WTC11 (cell line): ENCODE data around the gene TMPRSS6. TPM values are rescaled to one million over a fixed set of nuclear protein-coding genes. Genes with fewer than 3 reads are reported as not detected.

Source experiments
- ATAC-seq: fragments of 200-7000 bp; cut with Tn5 transposase; 2 replicates; pipeline ENCODE4 v1.10.0; 2021; ENCODE audit warnings: mild to moderate bottlenecking, moderate library complexity
- CTCF ChIA-PET: fragments of 300-600 bp; sonication (Branson Sonifier 250); formaldehyde crosslinking; loops from one replicate; lab custom pipeline; 2021; ENCODE audit warnings: antibody characterized with exemption; lab: Charles Lee
- POLR2A ChIA-PET: fragments of 350-600 bp; sonication (Branson Sonifier 250); formaldehyde crosslinking; loops from one replicate; lab custom pipeline; 2021; ENCODE audit warnings: antibody characterized with exemption; lab: Charles Lee
- DNase-seq: peaks from one replicate; pipeline ENCODE4 v3.0.0; 2021; ENCODE audit warnings: low spot score
- H3K27ac Mint-ChIP-seq: 2 replicates; pipeline ENCODE4 v1.8.0; 2021; ENCODE audit warnings: mixed read lengths
- H3K27me3 Mint-ChIP-seq: 2 replicates; pipeline ENCODE4 v1.8.0; 2021; ENCODE audit warnings: low read depth, mild to moderate bottlenecking, moderate library complexity, mixed read lengths
- H3K36me3 Mint-ChIP-seq: 2 replicates; pipeline ENCODE4 v1.8.0; 2021; ENCODE audit warnings: mixed read lengths
- H3K4me1 Mint-ChIP-seq: 2 replicates; pipeline ENCODE4 v1.8.0; 2022; ENCODE audit warnings: mixed read lengths
- H3K4me3 Mint-ChIP-seq: 2 replicates; pipeline ENCODE4 v1.8.0; 2021; ENCODE audit warnings: mild to moderate bottlenecking, moderate library complexity, mixed read lengths
- H3K9me3 Mint-ChIP-seq: 2 replicates; pipeline ENCODE4 v1.8.0; 2021; ENCODE audit warnings: mixed read lengths
- MXD4 ChIP-seq: fragments of 250-450 bp; sonication (Bioruptor Pico); IDR thresholded peaks from 2 replicates; pipeline ENCODE4 v1.8.0; 2021; ENCODE audit warnings: mild to moderate bottlenecking, moderate library complexity, borderline replicate concordance
- SP1 ChIP-seq: sonication (generic); formaldehyde crosslinking; conservative IDR thresholded peaks from 2 replicates; pipeline ENCODE4 v1.8.1; 2022; ENCODE audit warnings: missing genetic modification reagents
- STAT6 ChIP-seq: sonication (generic); formaldehyde crosslinking; conservative IDR thresholded peaks from 2 replicates; pipeline ENCODE4 v1.8.1; 2023; ENCODE audit warnings: mild to moderate bottlenecking, low read depth, missing genetic modification reagents, moderate library complexity
- TEAD4 ChIP-seq: sonication (generic); formaldehyde crosslinking; IDR thresholded peaks from 2 replicates; pipeline ENCODE4 v1.8.0; 2022; ENCODE audit warnings: mild to moderate bottlenecking, missing genetic modification reagents
- ZNF263 ChIP-seq: sonication (generic); formaldehyde crosslinking; IDR thresholded peaks from 2 replicates; pipeline ENCODE4 v1.8.1; 2022; ENCODE audit warnings: low read depth, mild to moderate bottlenecking, moderate library complexity, missing genetic modification reagents
- ZNF423 ChIP-seq: fragments of 250-450 bp; sonication (Bioruptor Pico); IDR thresholded peaks from 2 replicates; pipeline ENCODE4 v2.1.2; 2022; ENCODE audit warnings: mild to moderate bottlenecking, moderate library complexity
- total RNA-seq: library from RNA; stranded (reverse); gene quantifications from 3 replicates; pipeline ENCODE4 v1.2.3, GENCODE V29; 2021
- TF ChIP-seq, protein P1 (sequence below): fragments of 250-450 bp; sonication (Bioruptor Pico); IDR thresholded peaks from 2 replicates; pipeline ENCODE4 v2.1.2; 2022; ENCODE audit warnings: mild to moderate bottlenecking, moderate library complexity
- TF ChIP-seq, protein P2 (sequence below): sonication (generic); formaldehyde crosslinking; IDR thresholded peaks from 2 replicates; pipeline ENCODE4 v1.8.0; 2022; ENCODE audit warnings: mild to moderate bottlenecking, missing genetic modification reagents
- TF ChIP-seq, protein P3 (sequence below): sonication (generic); formaldehyde crosslinking; IDR thresholded peaks from 2 replicates; pipeline ENCODE4 v1.8.0; 2023; ENCODE audit warnings: mild to moderate bottlenecking, missing genetic modification reagents

TMPRSS6 gene
- total RNA-seq, 1 experiment from 2014 or later: 0.11 TPM

- TF ChIP-seq, protein P1, sequence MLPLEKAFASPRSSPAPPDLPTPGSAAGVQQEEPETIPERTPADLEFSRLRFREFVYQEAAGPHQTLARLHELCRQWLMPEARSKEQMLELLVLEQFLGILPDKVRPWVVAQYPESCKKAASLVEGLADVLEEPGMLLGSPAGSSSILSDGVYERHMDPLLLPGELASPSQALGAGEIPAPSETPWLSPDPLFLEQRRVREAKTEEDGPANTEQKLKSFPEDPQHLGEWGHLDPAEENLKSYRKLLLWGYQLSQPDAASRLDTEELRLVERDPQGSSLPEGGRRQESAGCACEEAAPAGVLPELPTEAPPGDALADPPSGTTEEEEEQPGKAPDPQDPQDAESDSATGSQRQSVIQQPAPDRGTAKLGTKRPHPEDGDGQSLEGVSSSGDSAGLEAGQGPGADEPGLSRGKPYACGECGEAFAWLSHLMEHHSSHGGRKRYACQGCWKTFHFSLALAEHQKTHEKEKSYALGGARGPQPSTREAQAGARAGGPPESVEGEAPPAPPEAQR (CRISPR knock-in tag): no peak
Observed at GRCh38 chr22:37062376-37062675, 47.2 kb downstream of the TMPRSS6 start (continued).

DNA sequence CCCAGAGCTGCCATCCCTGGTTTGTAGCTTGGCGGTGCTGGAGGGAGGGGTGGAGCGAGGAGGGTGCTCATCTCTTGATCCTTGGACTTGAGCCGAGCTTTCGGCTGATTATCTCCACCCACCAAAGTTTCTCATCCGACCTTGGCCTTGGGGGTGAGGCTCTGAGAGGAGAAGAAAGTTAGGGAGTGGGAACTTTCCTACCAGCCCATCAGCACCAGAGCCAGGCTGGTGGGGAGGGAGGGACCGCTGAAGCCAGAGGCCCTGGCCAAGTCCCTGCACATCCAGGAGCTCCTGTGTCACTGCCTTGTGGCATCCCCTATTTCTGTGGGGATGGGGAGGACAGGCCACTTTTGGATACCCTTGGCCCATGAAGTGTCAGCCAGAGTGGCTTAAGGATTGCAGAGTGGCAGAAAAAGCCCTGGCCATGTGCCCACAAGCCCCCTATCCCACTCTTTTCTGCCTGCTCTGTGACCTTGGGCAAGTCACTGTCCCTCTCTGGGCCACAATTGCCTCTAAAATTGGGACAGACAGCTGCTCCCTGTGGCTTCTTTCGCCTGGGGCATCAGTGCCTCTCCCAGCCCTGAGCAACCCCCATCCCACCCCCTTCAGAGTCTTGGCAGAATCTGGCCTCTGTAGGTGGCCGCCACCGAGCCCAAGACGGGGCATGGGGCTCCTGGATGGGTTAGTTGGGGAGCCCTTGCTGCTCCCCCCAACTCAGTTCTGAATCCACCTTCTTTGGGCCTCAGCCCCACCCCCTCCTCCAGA, 47.7 kb downstream of the TMPRSS6 start:
- POLR2A ChIA-PET: no interaction called here
- H3K4me3 Mint-ChIP-seq: no peak overlapping the region
- H3K36me3 Mint-ChIP-seq: peaks cover 6% of the 10 kb centered on the region
- H3K27me3 Mint-ChIP-seq: peaks cover 17% of the 10 kb centered on the region
- peaks cover 17% of the 10 kb centered on the region for H3K4me1 Mint-ChIP-seq
- no peak for ATAC-seq
- no peaks in the 10 kb centered on the region for H3K9me3 Mint-ChIP-seq
- no peak for DNase-seq
- no peak overlapping the region for H3K27ac Mint-ChIP-seq
- TF ChIP-seq SP1 (no peak), MXD4 (CRISPR knock-in tag) (no peak), TEAD4 (CRISPR knock-in tag) (no peak), STAT6 (CRISPR knock-in tag) (no peak), ZNF423 (CRISPR knock-in tag) (no peak)
- TF ChIP-seq, protein P2, sequence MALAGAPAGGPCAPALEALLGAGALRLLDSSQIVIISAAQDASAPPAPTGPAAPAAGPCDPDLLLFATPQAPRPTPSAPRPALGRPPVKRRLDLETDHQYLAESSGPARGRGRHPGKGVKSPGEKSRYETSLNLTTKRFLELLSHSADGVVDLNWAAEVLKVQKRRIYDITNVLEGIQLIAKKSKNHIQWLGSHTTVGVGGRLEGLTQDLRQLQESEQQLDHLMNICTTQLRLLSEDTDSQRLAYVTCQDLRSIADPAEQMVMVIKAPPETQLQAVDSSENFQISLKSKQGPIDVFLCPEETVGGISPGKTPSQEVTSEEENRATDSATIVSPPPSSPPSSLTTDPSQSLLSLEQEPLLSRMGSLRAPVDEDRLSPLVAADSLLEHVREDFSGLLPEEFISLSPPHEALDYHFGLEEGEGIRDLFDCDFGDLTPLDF (CRISPR knock-in tag): no peak
- CTCF ChIA-PET: interaction anchor here (1.0 to 1.6 kb wide), 5 partner anchors 10 to 411 kb away, joined by 3 to 7 read pairs (median 3); partner anchors contain the start of gene KCTD17

DNA sequence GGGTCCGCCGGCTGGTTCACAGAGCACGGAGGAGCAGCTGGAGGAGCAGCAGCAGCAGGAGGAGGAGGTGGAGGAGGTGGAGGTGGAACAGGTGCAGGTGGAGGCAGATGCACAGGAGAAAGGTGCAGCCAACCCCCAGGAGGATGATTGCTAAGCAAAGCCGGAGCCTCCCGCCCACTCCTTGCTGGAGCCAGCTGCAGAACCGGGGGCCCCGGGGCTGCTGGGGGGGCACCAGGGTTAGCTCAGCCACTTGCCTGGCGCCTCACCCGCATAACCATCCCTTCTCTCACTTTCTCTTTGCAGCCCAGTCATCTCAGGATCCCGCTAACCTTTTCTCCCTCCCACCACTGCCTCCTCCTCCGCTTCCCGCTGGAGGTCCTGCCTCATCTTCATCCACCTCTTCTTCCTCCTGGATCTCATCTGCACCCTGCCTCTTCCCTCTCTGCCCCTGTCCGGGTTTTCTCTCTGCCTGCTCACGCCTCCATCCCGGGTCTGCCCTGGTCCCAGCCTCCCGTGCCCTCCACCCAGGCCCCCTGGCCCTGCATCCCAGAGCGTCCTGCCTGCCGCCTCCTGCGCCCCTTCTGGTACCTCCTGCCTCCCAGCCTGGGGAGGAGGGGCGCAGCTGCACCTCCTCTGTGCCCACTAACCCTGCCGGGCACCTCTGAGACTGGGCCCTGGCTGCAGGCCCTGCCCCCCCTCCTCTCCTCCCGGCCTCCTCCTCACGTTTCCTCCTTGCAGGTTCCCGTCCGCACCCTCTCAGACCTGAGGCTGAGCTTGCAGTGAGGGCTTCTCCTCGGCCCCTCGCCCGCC, 48.5 kb downstream of the TMPRSS6 start:
- ChIA-PET CTCF (interaction anchor here (1.0 to 1.4 kb wide), 4 partner anchors 10 to 412 kb away, joined by 3 to 7 read pairs (median 3); partner anchors contain the start of gene KCTD17), POLR2A (no interaction called here)
- TF ChIP-seq, protein P3, sequence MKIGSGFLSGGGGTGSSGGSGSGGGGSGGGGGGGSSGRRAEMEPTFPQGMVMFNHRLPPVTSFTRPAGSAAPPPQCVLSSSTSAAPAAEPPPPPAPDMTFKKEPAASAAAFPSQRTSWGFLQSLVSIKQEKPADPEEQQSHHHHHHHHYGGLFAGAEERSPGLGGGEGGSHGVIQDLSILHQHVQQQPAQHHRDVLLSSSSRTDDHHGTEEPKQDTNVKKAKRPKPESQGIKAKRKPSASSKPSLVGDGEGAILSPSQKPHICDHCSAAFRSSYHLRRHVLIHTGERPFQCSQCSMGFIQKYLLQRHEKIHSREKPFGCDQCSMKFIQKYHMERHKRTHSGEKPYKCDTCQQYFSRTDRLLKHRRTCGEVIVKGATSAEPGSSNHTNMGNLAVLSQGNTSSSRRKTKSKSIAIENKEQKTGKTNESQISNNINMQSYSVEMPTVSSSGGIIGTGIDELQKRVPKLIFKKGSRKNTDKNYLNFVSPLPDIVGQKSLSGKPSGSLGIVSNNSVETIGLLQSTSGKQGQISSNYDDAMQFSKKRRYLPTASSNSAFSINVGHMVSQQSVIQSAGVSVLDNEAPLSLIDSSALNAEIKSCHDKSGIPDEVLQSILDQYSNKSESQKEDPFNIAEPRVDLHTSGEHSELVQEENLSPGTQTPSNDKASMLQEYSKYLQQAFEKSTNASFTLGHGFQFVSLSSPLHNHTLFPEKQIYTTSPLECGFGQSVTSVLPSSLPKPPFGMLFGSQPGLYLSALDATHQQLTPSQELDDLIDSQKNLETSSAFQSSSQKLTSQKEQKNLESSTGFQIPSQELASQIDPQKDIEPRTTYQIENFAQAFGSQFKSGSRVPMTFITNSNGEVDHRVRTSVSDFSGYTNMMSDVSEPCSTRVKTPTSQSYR (CRISPR knock-in tag): no peak
- peak; percentile 42; the same call in 1 of the 2 replicates for TF ChIP-seq ZNF263
- DNase-seq (no peak), ATAC-seq (no peak)
- no peak overlapping the region for H3K27ac Mint-ChIP-seq
- H3K27me3 Mint-ChIP-seq: peaks cover 9% of the 10 kb centered on the region
- H3K36me3 Mint-ChIP-seq: peaks cover 9% of the 10 kb centered on the region
- peaks cover 17% of the 10 kb centered on the region for H3K4me1 Mint-ChIP-seq
- no peak overlapping the region for H3K4me3 Mint-ChIP-seq
- no peaks in the 10 kb centered on the region for H3K9me3 Mint-ChIP-seq
